ENCODE data around the gene ZBED4.

DNA sequence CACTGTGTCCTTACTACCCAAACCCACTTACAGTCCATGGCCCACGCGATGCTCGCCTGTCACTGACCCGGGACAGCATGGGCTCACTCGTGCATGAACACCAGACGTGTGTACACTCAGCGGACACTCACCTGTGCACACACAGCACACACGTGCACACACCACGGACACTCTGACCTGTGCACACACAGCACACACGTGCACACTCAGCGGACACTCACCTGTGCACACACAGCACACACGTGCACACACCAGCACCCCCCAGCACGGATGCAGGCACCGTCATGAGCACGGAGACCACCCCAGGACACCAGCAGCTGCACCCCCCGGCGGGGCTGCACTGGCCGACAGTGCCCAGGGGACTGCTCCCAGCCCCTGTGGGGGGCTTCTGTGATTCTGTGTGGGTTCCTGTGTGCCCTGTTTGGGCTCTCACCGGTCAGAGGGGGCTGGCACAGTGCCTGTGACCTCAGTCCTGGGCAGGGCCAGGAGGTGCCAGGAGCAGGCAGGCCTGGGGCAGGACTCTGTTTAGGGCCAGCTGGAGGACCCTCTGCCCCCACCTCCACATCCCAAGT, 85.0 kb downstream of the ZBED4 start:
- TF ChIP-seq, protein P1, sequence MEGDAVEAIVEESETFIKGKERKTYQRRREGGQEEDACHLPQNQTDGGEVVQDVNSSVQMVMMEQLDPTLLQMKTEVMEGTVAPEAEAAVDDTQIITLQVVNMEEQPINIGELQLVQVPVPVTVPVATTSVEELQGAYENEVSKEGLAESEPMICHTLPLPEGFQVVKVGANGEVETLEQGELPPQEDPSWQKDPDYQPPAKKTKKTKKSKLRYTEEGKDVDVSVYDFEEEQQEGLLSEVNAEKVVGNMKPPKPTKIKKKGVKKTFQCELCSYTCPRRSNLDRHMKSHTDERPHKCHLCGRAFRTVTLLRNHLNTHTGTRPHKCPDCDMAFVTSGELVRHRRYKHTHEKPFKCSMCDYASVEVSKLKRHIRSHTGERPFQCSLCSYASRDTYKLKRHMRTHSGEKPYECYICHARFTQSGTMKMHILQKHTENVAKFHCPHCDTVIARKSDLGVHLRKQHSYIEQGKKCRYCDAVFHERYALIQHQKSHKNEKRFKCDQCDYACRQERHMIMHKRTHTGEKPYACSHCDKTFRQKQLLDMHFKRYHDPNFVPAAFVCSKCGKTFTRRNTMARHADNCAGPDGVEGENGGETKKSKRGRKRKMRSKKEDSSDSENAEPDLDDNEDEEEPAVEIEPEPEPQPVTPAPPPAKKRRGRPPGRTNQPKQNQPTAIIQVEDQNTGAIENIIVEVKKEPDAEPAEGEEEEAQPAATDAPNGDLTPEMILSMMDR (IDR thresholded peaks at IDR 0.05): no peak
- TF ChIP-seq POLR2A (IDR thresholded peaks at IDR 0.05): no peak

Measured in uterus (tissue), 2 donors.